Stomach (tissue), 9 donors: ENCODE results near the gene HNRNPM. TPM values are rescaled to one million over a fixed set of nuclear protein-coding genes. Genes with fewer than 3 reads are reported as not detected.

Experiments used
- DNase-seq, 2 donors: peaks; one replicate each; pipeline versions ENCODE4 v3.0.0 to v3.0.0-alpha.2; 2013 to 2019
- H3K27ac ChIP-seq, 5 donors: fragments of 200-600 bp in 4 of 5; sonication (generic) in 4 of 5; one replicate each; pipeline ENCODE4 v1.5.1; 2013 to 2019; ENCODE audit warnings: mild to moderate bottlenecking in 1 of 5, moderate library complexity in 1 of 5
- H3K27me3 ChIP-seq, 3 donors: fragments of 200-600 bp; sonication (generic); one replicate each; pipeline ENCODE4 v1.5.1; 2017 to 2019; ENCODE audit warnings: mixed run types in 1 of 3
- H3K36me3 ChIP-seq, 4 donors: fragments of 200-600 bp; sonication (generic); 1 replicate in 3 of 4; 2 replicates in 1 of 4; pipeline ENCODE4 v1.5.1; 2016 to 2019
- H3K4me1 ChIP-seq, 4 donors: fragments of 200-600 bp; sonication (generic); one replicate each; pipeline ENCODE4 v1.5.1; 2016 to 2019
- H3K4me3 ChIP-seq, 4 donors: fragments of 200-600 bp; sonication (generic) in 3 of 4; one replicate each; pipeline ENCODE4 v1.5.1; 2016 to 2019; ENCODE audit warnings: mild to moderate bottlenecking in 1 of 4
- H3K9me3 ChIP-seq, 4 donors: fragments of 200-600 bp; sonication (generic); one replicate each; pipeline ENCODE4 v1.5.1; 2016 to 2019
- CTCF ChIP-seq, 7 experiments: fragments of 450-650 bp in 4 of 7; fragments of 200-600 bp in 3 of 7; sonication (generic) in 3 of 7; IDR thresholded peaks; one replicate each; pipeline ENCODE4 v1.5.1; 2016 to 2019; ENCODE audit warnings: antibody characterized with exemption in 7 of 7, control low read depth in 2 of 7, mild to moderate bottlenecking in 1 of 7
- EP300 ChIP-seq: sonication (generic); formaldehyde crosslinking; IDR thresholded peaks from one replicate; pipeline ENCODE4 v1.6.1; 2017; ENCODE audit warnings: antibody characterized with exemption
- POLR2A ChIP-seq, 4 donors: fragments of 450-650 bp; IDR thresholded peaks; one replicate each; pipeline ENCODE4 v1.6.1; 2016; ENCODE audit warnings: antibody characterized with exemption in 4 of 4, control low read depth in 2 of 4, mild to moderate bottlenecking in 1 of 4, moderate library complexity in 1 of 4
- POLR2AphosphoS5 ChIP-seq, 3 donors: sonication (generic); formaldehyde crosslinking; IDR thresholded peaks; one replicate each; pipeline ENCODE4 v1.6.1; 2016; ENCODE audit warnings: antibody characterized with exemption in 3 of 3
- WGBS, 5 donors: extraction: QIAGEN DNeasy Blood & Tissue Kit in 3 of 5; methylation state at CpG; one replicate each; pipeline versions ENCODE4 v1.1.5 to v1.1.7; 2013 to 2018; 5-methylcytosine and 5-hydroxymethylcytosine counted together
- intact Hi-C: fragments of 100-400 bp; cut with DNase I; formaldehyde crosslinking; loops from one replicate; pipeline ENCODE4 v1.15.1; 2023; ENCODE audit warnings: low total_unique reads
- polyA plus RNA-seq, 3 donors: library from polyadenylated mRNA; stranded (reverse); fragments of 200-250 nt; gene quantifications; one replicate each; pipeline ENCODE4 v1.2.3, GENCODE V29; 2013
- total RNA-seq, 5 donors: library from RNA; depleted of rRNA; stranded (reverse); fragments of >200 nt; gene quantifications; one replicate each; pipeline versions ENCODE4 v1.1.0 to v1.2.3, GENCODE V29; 2014 to 2016
- donor health status: healthy with polysubstance abuse.
- donor health status: Bipolar disorder and iron deficiency.
- donor health status: healthy.

The HNRNPM gene
- total and polyA plus RNA-seq, 8 donors: 54.3 to 664 (median 98.3) TPM

GRCh38 chr19:8475005-8475404, 30.2 kb downstream of the HNRNPM start:
- no peak for DNase-seq

GRCh38 chr19:8476524-8476923, 31.7 kb downstream of the HNRNPM start:
- no peaks in the 10 kb centered on the region for H3K27me3 ChIP-seq
- no peak overlapping the region for H3K27ac ChIP-seq
- no peak for DNase-seq
- H3K4me1 ChIP-seq: peaks cover 11 to 45% (median 30%) of the 10 kb centered on the region in 4 donors
- H3K36me3 ChIP-seq: peaks cover 61 to 99% (median 93%) of the 10 kb centered on the region in 4 donors
- H3K4me3 ChIP-seq: no peak overlapping the region
- no peak for TF ChIP-seq POLR2A (IDR thresholded peaks at IDR 0.05)
- no peak for TF ChIP-seq EP300
- no peak for TF ChIP-seq POLR2AphosphoS5 (IDR thresholded peaks at IDR 0.05)
- no peak for TF ChIP-seq CTCF (IDR thresholded peaks at IDR 0.05)
- intact Hi-C loops: no loop called here
- whole genome bisulfite sequencing, 5 donors: 69 to 80% (median 75%) methylated on average over 4 to 8 of the region's 8 CpGs
- no peaks in the 10 kb centered on the region for H3K9me3 ChIP-seq

More at GRCh38 chr19:8475005-8475404, 30.2 kb downstream of the HNRNPM start:
- Histone ChIP-seq H3K4me3 (no peak overlapping the region), H3K36me3 (peaks cover 76 to 99% (median 97%) of the 10 kb centered on the region in 4 donors), H3K27ac (no peak overlapping the region), H3K27me3 (no peaks in the 10 kb centered on the region), H3K4me1 (peaks cover 0 to 42% (median 16%) of the 10 kb centered on the region in 4 donors), H3K9me3 (no peaks in the 10 kb centered on the region)
- TF ChIP-seq CTCF (IDR thresholded peaks at IDR 0.05) (no peak), POLR2A (IDR thresholded peaks at IDR 0.05) (no peak), POLR2AphosphoS5 (IDR thresholded peaks at IDR 0.05) (no peak), EP300 (no peak)
- intact Hi-C loops: no loop called here
- WGBS, 5 donors: 75 to 94% (median 88%) methylated on average over 1 of the region's 1 CpG

- no peak overlapping the region for H3K4me3 ChIP-seq
- peaks cover 11 to 59% (median 37%) of the 10 kb centered on the region in 4 donors for H3K4me1 ChIP-seq
- H3K36me3 ChIP-seq: peaks cover 52 to 97% (median 92%) of the 10 kb centered on the region in 4 donors
- no peaks in the 10 kb centered on the region for H3K9me3 ChIP-seq
- H3K27me3 ChIP-seq: no peaks in the 10 kb centered on the region
- 53 to 77% (median 70%) methylated on average over 4 of the region's 4 CpGs for WGBS, 5 donors
- no peak for TF ChIP-seq POLR2AphosphoS5 (IDR thresholded peaks at IDR 0.05)
- TF ChIP-seq POLR2A (IDR thresholded peaks at IDR 0.05): no peak
- no peak for TF ChIP-seq CTCF (IDR thresholded peaks at IDR 0.05)
- no peak for TF ChIP-seq EP300
- intact Hi-C loops: no loop called here
- H3K27ac ChIP-seq: no peak overlapping the region
- no peak for DNase-seq
These were observed 33.1 kb downstream of the HNRNPM start for GRCh38 chr19:8477889-8478288.

GRCh38 chr19:8478598-8478997, 33.8 kb downstream of the HNRNPM start:
- Histone ChIP-seq H3K27ac (no peak overlapping the region), H3K4me1 (peaks cover 11 to 66% (median 39%) of the 10 kb centered on the region in 4 donors), H3K36me3 (peaks cover 49 to 97% (median 92%) of the 10 kb centered on the region in 4 donors), H3K4me3 (no peak overlapping the region), H3K9me3 (no peaks in the 10 kb centered on the region), H3K27me3 (no peaks in the 10 kb centered on the region)
- TF ChIP-seq POLR2A (IDR thresholded peaks at IDR 0.05) (no peak), CTCF (IDR thresholded peaks at IDR 0.05) (no peak), EP300 (no peak), POLR2AphosphoS5 (IDR thresholded peaks at IDR 0.05) (no peak)
- intact Hi-C loops: no loop called here
- WGBS, 5 donors: 62 to 76% (median 62%) methylated on average over 3 of the region's 3 CpGs
- DNase-seq: no peak
